H1 (cell line): ENCODE measurements around the gene MYLK. TPM values are rescaled to one million over a fixed set of nuclear protein-coding genes. Genes with fewer than 3 reads are reported as not detected.

ENCODE experiments used
- CHD1 ChIP-seq: IDR thresholded peaks from 2 replicates; pipeline ENCODE4 v1.6.1; 2012; ENCODE audit warnings: low read depth, low read length, improper control_type of control experiment
- HDAC2 ChIP-seq, 2 experiments: fragments of 300-600 bp in 1 of 2; sonication (generic) in 1 of 2; IDR thresholded peaks; 2 replicates each; pipeline ENCODE4 v1.6.1; 2011 to 2012; ENCODE audit warnings: low read depth in 2 of 2, low read length in 2 of 2, mild to moderate bottlenecking in 2 of 2, moderate library complexity in 2 of 2, borderline replicate concordance in 1 of 2, inconsistent platforms in 1 of 2
- RAD21 ChIP-seq, 2 experiments: IDR thresholded peaks in 1 of 2; conservative IDR thresholded peaks in 1 of 2; 2 replicates each; pipeline ENCODE4 v1.6.1; 2011; ENCODE audit warnings: low read depth in 2 of 2, low read length in 2 of 2, improper control_type of control experiment in 1 of 2, inconsistent platforms in 1 of 2, mild to moderate bottlenecking in 1 of 2, moderate library complexity in 1 of 2
- RXRA ChIP-seq: IDR thresholded peaks from 2 replicates; pipeline ENCODE4 v1.6.1; 2011; ENCODE audit warnings: low read depth, mild to moderate bottlenecking, low read length, moderate library complexity; ENCODE audit not compliant: insufficient read depth
- SRF ChIP-seq: IDR thresholded peaks from 2 replicates; pipeline ENCODE4 v1.6.1; 2011; ENCODE audit warnings: mild to moderate bottlenecking, low read depth, low read length, moderate library complexity
- TEAD4 ChIP-seq: IDR thresholded peaks from 2 replicates; pipeline ENCODE4 v1.6.1; 2012; ENCODE audit warnings: low read depth, low read length, inconsistent platforms, mixed read lengths
- polyA plus RNA-seq, 7 experiments: library from polyadenylated mRNA; depleted of rRNA in 3 of 7; stranded (reverse) in 5 of 7; unstranded in 2 of 7; fragments of >200 nt in 5 of 7; fragments of 200-250 nt in 2 of 7; gene quantifications; 1 replicate in 5 of 7; 2 replicates in 1 of 7; 4 replicates in 1 of 7; pipeline versions ENCODE4 v1.2.1 to v1.2.3, GENCODE V29; 2011 to 2013; ENCODE audit warnings: missing spikeins in 2 of 7, mixed read lengths in 2 of 7
- total RNA-seq: library from RNA; stranded (reverse); fragmentation: NEBNext Ultra II Directional; extraction: Animal tissue kit (Norgen Biotek cat#: 25700); gene quantifications from 2 replicates; pipeline ENCODE4 v1.2.1, GENCODE V29; 2021

MYLK gene
- total and polyA plus RNA-seq, 2 of the 8 experiments (the other 6 are each of a cell fraction or from before 2014, with no cell fraction given): 11.6 to 21.3 TPM

DNA sequence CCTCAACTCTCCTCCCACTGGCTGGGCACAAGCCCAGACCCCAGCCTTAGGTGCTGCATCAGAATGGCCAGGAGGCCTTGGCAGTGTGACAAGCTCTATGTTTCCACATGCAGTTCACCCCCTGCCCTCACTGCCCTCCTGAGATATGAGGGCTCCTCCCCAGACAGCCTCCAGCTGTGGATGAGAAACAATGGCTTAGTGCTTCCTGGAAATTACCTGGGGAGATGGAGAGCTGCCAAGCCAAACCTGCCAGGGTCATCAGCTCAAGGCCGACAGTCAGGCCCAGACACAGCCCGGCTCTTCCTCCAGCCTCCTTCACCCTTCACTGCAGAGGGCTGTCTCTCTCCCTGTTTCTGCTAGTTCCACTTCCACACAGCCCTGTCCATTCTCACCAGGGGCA lies 76.3 kb downstream of the MYLK start (continued):
- no peak for TF ChIP-seq RXRA
- TF ChIP-seq HDAC2 (IDR thresholded peaks at IDR 0.05; ENCODE audit: borderline replicate concordance in 1 of 2, low read depth in 2 of 2, low read length in 2 of 2): no peak
- no peak for TF ChIP-seq RAD21 (IDR thresholded peaks at IDR 0.05 in 1 of 2, conservative IDR thresholded peaks at IDR 0.05 in 1 of 2; ENCODE audit: low read depth in 2 of 2, low read length in 2 of 2)
- TF ChIP-seq SRF: no peak
- TF ChIP-seq CHD1: no peak
- no peak for TF ChIP-seq TEAD4
